Neutrophil (primary cell): ENCODE measurements around the gene PACS2.

Experiments
- H3K27ac ChIP-seq: fragments of 200-600 bp; sonication (generic); 2 replicates; pipeline ENCODE4 v1.5.1; 2016; ENCODE audit warnings: mild to moderate bottlenecking, moderate library complexity
- H3K27me3 ChIP-seq: fragments of 200-600 bp; sonication (generic); 2 replicates; pipeline ENCODE4 v1.6.0; 2016; ENCODE audit warnings: mild to moderate bottlenecking
- H3K36me3 ChIP-seq: fragments of 200-600 bp; sonication (generic); 2 replicates; pipeline ENCODE4 v1.5.1; 2017
- H3K4me1 ChIP-seq, 2 experiments: fragments of 200-600 bp in 1 of 2; sonication (generic) in 1 of 2; 1 replicate in 1 of 2; 2 replicates in 1 of 2; pipeline versions ENCODE4 v1.5.1 to v1.6.1; 2013 to 2016; ENCODE audit warnings: low read depth in 1 of 2, low read length in 1 of 2, mild to moderate bottlenecking in 1 of 2, moderate library complexity in 1 of 2; ENCODE audit not compliant: control insufficient read depth in 1 of 2, insufficient read depth in 1 of 2
- H3K4me3 ChIP-seq, 2 experiments: fragments of 200-600 bp in 1 of 2; sonication (generic) in 1 of 2; 1 replicate in 1 of 2; 2 replicates in 1 of 2; pipeline ENCODE4 v1.5.1; 2013 to 2016; ENCODE audit warnings: low read depth in 1 of 2, low read length in 1 of 2, mild to moderate bottlenecking in 1 of 2, moderate library complexity in 1 of 2
- H3K9me3 ChIP-seq: fragments of 200-600 bp; sonication (generic); 2 replicates; pipeline ENCODE4 v1.5.1; 2016
- TF ChIP-seq, protein P1 (sequence below): fragments of 200-600 bp; sonication (generic); IDR thresholded peaks from 2 replicates; pipeline ENCODE4 v1.5.1; 2016; ENCODE audit warnings: antibody characterized with exemption

PACS2 gene

DNA sequence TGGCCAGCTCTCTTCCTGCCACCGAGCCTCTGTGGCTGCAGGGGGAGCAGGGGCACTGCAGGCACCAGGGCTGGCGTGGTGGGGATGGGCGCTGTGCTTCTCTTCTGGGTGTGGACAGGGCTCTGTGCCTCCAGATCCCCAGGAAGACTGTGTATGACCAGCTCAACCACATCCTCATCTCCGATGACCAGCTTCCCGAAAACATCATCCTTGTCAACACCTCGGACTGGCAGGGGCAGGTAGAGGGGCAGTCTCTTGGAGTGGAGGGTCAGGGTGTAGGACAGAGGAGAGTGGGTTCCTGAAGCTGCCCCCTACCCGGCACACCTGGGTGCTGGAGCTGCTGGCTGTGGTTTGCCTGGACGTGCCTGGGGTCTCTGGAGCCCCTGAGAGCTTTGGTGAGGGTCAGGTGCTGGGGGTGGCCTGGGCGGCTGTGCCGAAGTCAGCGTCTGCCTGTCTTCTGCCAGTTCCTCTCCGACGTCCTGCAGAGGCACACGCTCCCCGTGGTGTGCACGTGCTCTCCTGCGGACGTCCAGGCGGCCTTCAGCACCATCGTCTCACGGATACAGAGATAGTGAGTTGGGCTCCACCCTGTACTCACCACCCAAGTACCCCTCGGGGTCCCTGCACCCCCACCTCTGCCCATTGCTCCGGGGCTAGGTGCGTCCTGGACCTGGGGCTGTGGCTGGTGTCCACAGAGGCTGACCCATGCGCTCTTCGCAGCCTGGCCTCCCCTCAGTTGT, 68.0 kb downstream of the PACS2 start:
- Histone ChIP-seq H3K27me3 (no peaks in the 10 kb centered on the region), H3K27ac (no peak overlapping the region), H3K9me3 (no peaks in the 10 kb centered on the region), H3K4me1 (no peaks in the 10 kb centered on the region), H3K36me3 (peaks cover 18% of the 10 kb centered on the region), H3K4me3 (no peak overlapping the region)
- TF ChIP-seq, protein P1, sequence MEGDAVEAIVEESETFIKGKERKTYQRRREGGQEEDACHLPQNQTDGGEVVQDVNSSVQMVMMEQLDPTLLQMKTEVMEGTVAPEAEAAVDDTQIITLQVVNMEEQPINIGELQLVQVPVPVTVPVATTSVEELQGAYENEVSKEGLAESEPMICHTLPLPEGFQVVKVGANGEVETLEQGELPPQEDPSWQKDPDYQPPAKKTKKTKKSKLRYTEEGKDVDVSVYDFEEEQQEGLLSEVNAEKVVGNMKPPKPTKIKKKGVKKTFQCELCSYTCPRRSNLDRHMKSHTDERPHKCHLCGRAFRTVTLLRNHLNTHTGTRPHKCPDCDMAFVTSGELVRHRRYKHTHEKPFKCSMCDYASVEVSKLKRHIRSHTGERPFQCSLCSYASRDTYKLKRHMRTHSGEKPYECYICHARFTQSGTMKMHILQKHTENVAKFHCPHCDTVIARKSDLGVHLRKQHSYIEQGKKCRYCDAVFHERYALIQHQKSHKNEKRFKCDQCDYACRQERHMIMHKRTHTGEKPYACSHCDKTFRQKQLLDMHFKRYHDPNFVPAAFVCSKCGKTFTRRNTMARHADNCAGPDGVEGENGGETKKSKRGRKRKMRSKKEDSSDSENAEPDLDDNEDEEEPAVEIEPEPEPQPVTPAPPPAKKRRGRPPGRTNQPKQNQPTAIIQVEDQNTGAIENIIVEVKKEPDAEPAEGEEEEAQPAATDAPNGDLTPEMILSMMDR, result no peak

DNA sequence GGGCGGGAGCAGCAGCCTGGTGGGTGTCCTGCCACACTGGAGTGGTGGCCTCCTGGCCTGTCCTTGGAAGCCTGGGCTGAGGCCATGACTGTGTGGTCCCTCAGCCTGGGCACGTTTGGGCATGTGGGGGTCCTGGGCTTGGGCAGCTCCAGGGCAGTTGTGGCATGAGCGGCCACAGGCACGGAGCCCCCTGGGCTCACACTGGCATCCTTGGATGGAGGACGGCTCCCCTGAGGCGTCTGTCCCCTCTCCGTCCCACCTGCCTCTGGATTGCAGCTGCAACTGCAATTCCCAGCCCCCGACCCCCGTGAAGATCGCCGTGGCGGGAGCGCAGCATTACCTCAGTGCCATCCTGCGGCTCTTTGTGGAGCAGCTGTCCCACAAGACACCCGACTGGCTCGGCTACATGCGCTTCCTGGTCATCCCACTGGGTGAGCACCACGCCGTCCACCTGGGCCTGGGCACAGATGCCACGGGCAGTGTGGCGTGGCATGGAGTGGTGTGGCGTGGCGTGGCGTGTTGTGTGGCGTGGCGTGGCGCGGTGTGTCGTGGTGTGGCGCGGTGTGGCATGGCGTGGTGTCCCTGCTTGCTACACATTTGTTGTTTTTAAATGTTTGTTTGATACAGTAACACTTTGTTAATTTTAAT, 68.7 kb downstream of the PACS2 start:
- Histone ChIP-seq H3K27me3 (no peaks in the 10 kb centered on the region), H3K4me1 (no peaks in the 10 kb centered on the region), H3K4me3 (no peak overlapping the region), H3K36me3 (peaks cover 18% of the 10 kb centered on the region), H3K27ac (no peak overlapping the region), H3K9me3 (no peaks in the 10 kb centered on the region)
- TF ChIP-seq, protein P1, result no peak

DNA sequence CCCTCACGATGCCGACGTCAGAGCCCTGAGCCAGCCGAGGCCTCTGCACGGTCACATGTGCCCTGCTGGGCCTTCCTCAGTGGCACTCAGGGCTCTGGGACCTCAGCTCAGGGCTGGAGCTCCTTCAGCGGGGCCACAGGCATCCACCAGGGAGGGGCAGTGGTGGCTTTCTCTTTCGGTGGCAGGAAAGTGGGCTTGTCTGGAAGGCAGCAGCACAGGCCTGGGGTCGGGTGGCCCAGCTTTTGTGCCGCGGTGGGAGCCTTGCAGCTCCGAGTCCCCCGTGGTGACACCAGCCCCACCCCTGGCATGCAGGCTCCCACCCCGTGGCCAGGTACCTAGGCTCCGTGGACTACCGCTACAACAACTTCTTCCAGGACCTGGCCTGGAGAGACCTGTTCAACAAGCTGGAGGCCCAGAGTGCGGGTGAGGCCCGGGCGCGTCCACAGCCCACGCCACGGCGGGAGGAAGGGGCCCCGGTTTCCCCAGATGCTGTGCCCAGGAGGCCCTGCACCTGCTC, 69.6 kb downstream of the PACS2 start:
- Histone ChIP-seq H3K4me3 (no peak overlapping the region), H3K36me3 (peaks cover 18% of the 10 kb centered on the region)
- TF ChIP-seq, protein P1, result no peak

DNA sequence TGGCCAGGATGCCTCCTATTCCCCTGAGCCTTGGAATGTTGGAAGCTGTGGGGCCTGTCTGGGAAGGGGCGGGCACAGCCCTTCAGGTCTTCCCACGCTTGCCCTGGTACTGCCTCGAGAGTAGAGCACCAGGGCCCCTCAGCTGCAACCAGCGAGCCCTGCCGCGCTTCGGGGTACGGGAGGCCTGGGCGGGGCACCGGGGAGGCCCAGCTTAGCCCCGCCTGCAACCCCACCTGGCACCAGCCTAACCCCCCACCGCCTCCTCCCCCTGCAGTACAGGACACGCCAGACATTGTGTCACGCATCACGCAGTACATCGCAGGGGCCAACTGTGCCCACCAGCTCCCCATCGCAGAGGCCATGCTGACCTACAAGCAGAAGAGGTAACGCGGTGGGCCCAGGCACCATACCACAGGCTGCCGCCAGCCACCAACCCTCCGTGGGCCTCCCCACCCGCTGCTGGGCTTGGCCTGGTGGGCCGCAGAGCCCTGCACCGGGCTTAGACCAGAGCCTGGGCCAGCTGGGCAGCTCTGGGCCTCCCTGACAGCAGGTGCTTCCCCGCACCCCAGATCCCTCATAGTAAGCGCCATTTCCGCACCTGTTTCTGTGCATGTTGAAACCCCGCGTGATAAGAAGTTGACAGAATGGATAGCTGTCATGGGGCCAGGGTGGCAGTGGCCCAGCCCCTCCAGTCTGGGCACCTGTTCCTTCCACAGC, 70.2 kb downstream of the PACS2 start:
- no peaks in the 10 kb centered on the region for H3K9me3 ChIP-seq
- no peaks in the 10 kb centered on the region for H3K27me3 ChIP-seq

More for the DNA sequence above, 69.6 kb downstream of the PACS2 start:
- H3K9me3 ChIP-seq, result no peaks in the 10 kb centered on the region
- H3K4me1 ChIP-seq, result no peaks in the 10 kb centered on the region
- no peaks in the 10 kb centered on the region for H3K27me3 ChIP-seq
- no peak overlapping the region for H3K27ac ChIP-seq

DNA sequence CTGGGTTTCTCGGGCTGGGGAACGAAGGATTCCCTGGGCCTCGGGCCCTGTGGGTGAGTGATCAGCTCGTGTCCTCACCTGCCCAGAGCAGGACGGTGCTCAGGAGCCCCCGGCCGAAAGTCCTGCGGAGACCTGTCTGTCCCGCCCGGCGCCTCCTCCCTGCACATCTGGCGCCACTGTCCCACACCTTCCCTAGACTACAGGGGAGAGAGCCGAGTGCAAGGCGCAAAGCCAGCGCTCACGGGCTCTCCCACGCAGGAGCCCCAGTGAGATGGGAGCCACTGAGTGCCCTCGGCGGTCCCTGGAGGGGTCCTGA, 70.7 kb downstream of the PACS2 start:
- TF ChIP-seq, protein P1, result no peak
- Histone ChIP-seq H3K4me3 (no peak overlapping the region), H3K27me3 (no peaks in the 10 kb centered on the region), H3K4me1 (peaks cover 10% of the 10 kb centered on the region in 2 experiments), H3K36me3 (peaks cover 18% of the 10 kb centered on the region), H3K9me3 (no peaks in the 10 kb centered on the region), H3K27ac (no peak overlapping the region)

More for the DNA sequence above, 70.2 kb downstream of the PACS2 start:
- H3K27ac ChIP-seq, result no peak overlapping the region
- H3K4me1 ChIP-seq, result peaks cover 5% of the 10 kb centered on the region in 2 experiments
- TF ChIP-seq, protein P1, result no peak
- no peak overlapping the region for H3K4me3 ChIP-seq
- peaks cover 18% of the 10 kb centered on the region for H3K36me3 ChIP-seq
